SK-N-DZ (cell line): Measurements from ENCODE around the gene ARFIP1.
"Not testable (repeated sequence)": the region's sequence is repeated elsewhere in the genome, so short reads cannot be mapped to it uniquely, and the experiment has no call there.

Experiments used
- DNase-seq: peaks from one replicate; pipeline ENCODE4 v3.0.0-alpha.2; 2015; ENCODE audit warnings: low spot score

The ARFIP1 gene

GRCh38 chr4:152836936-152837335 lies 57.2 kb downstream of the ARFIP1 start:
- DNase-seq: no peak

- not testable (repeated sequence) for DNase-seq
Measured at GRCh38 chr4:152839729-152840128, 60.0 kb downstream of the ARFIP1 start.

DNA sequence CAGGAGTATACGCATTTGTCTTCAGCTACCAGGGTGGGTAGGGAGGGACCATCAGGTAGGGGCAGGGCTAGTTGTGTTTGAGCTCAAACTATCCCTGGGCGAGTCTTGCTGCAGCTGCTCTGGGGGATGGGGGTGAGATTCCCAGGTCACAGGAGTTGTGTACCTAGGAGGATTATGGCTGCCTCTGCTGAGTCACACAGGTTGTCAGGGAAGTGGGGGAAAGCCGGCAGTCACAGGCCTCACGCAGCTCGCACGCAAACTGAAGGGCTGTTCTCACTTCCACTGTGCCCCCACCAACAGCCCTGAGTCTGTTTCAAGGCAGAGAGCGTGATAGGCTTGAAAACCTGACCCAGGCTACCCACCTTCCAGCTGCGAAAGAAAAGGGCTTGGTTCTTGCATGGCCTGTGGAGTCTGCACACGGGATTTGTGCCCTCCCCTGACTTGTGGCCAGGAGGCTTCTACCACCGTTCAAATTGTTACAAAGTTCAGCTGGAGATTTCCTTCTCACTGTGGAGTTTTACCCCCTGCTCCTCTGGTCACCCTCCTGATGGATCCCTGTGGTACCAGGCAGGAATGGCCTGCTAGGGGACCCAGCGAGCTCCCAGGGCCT lies 63.8 kb downstream of the ARFIP1 start:
- DNase-seq: no peak

DNA sequence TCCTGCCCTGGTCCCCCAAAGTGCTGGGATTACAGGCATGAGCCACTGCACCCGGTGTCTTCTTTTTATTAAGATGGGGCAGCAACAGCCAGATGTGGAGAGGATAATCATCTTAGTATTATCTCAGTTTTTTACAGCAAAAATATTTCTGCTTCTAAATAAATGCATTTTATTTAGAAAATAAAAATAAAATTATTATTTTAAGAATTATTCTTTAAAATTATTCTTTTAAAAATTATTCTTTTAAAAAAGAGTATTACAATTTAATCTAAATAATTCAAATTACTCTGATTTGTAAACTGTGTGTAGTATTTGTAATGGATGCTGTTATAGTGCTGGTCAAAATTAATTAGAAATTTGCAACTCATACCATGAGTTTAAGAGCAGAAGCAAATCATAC lies 67.6 kb downstream of the ARFIP1 start:
- no peak for DNase-seq

GRCh38 chr4:152848508-152848907 lies 68.8 kb downstream of the ARFIP1 start:
- DNase-seq: no peak

DNA sequence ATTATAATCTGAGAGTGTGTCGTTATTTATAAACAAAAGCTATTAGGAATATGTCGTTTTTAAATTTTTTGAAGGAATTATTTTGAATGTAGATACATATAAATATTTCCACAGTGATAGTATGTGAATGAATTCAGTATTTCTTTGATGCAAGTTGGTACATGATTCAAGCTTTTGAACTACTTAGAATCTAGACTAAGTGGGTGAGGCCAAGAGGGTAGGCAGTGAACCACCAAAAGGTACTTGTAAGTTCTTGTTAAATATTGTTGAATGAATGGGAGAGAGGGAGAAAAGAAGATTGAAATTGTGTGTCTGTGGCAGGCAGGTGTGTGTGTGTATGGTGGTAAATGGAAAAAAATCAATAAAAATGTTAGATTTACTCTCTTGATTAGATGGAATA lies 69.6 kb downstream of the ARFIP1 start:
- DNase-seq: no peak

- DNase-seq: no peak
Measured at GRCh38 chr4:152850377-152850776, 70.6 kb downstream of the ARFIP1 start.

DNA sequence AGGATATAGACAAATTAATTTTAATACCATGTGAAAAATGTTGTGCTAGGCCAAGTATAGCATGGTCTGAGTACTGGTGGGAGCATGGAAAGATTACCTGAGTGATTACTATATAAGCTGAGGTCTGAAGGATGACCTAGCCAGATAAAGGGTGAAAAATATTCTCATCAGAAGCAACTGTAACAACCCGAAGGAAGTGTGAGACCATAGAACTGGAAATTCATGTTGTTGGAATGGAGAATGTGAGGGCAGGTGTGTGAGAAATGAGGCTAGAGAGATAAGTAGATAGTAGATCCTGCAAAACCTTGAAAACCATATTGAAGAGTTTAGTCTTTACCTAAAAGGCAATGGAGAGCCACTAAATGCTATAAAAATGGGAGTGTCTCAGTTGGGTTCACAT lies 71.5 kb downstream of the ARFIP1 start:
- DNase-seq: no peak

DNA sequence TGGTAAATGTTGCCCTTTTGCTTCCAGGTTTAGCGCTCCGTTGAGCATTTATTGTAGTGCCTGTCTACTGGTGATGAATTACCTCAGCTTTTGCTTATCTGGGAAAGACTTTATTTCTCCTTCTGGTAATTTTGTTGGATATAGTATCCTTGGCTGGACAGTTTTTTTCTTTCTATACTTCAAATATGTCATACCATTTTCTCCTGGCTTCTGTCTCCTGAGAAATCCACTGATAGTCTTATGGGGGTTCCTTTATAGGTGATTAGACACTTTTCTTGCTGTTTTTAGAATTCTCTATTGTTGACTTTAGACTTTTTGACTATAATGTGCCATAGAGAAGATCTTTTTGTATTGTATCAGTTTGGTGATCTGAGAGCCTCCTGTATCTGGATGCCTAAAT lies 73.5 kb downstream of the ARFIP1 start:
- no peak for DNase-seq

DNA sequence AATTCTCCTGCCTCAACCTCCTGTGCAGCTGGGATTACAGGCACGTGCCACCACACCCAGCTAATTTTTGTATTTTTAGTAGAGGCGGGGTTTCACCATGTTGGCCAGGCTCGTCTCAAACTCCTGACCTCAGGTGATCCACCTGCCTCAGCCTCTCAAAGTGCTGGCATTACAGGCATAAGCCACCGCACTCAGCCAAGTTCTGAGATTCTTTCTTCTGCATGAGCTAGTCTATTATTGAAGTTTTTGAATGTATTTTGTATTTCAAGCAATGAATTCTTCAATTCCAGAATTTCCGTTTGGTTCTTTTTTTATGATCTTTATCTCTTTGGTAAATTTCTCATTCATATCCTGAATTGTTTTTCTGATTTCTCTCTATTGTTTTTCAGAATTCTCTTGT lies 74.3 kb downstream of the ARFIP1 start:
- DNase-seq: not testable (repeated sequence)

DNA sequence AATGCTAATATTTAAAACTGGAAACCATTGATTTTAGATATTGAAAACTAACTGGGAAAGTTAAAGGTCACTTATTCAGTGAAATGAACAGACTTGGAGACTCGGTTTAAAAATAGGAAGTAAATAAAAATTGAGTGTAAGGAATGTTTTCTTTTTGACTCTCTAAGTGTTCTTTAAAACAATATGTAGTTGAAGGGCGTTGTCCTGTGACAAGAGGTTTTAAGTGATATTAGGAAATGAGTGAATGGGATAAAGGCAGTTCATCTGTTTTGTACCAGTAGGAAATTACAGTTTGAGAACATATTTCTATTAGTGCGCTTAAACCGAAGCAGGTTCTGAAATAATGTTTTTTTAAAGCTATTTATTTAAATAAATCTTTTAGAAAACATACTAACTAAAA lies 77.2 kb downstream of the ARFIP1 start:
- no peak for DNase-seq

DNA sequence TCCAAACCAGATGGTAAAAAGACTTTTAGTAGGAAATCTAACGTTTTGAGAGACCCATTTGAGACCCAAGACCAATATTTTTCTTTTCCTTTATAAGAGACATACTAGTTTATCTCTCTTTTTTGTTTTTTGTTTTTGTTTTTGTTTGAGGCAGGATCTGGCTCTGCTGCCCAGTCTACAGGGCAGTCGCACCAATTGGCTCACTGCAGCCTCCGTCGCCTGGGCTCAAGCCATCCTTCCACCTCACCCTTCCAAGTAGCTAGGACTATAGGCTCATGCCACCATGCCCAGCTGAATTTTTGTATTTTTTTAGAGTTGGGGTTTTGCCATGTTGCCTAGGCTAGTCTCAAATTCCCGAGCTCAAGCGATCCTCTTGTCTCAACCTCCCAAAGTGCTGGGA lies 79.2 kb downstream of the ARFIP1 start:
- DNase-seq: no peak

DNA sequence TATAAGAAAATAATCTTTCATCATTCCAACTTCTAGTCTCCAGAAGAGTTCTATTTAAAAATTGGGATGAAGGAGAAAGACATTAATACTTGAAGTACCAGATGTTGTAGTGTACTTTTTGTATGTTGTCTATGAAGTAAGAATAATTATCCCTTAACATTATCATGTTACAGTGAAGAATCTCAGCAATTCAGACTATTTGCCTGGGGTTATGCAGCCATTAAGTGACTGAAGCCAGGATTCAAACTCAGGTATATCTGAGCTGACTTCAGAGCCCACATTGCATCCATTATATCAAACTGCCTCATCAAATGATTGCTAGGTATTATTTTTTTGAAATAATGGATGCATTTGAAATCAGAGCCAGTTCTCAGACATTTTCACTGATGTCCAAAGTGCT lies 80.3 kb downstream of the ARFIP1 start:
- DNase-seq: no peak

- no peak for DNase-seq
Measured at GRCh38 chr4:152862608-152863007, 82.9 kb downstream of the ARFIP1 start.

- DNase-seq: no peak
Measured at GRCh38 chr4:152864361-152864760, 84.6 kb downstream of the ARFIP1 start.

DNA sequence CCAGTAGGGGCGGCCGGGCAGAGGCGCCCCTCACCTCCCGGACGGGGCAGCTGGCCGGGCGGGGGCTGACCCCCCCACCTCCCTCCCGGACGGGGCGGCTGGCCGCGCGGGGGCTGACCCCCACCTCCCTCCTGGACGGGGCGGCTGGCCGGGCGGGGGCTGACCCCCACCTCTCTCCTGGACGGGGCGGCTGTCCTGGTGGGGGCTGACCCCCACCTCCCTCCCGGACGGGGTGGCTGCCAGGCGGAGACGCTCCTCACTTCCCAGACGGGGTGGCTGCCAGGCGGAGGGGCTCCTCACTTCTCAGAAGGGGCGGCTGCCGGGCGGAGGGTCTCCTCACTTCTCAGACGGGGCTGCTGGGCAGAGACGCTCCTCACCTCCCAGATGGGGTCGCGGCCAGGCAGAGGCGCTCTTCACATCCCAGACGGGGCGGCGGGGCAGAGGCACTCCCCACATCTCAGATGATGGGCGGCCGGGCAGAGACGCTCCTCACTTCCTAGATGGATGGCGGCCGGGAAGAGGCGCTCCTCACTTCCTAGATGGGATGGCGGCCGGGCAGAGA lies 86.8 kb downstream of the ARFIP1 start:
- DNase-seq: not testable (repeated sequence)

DNA sequence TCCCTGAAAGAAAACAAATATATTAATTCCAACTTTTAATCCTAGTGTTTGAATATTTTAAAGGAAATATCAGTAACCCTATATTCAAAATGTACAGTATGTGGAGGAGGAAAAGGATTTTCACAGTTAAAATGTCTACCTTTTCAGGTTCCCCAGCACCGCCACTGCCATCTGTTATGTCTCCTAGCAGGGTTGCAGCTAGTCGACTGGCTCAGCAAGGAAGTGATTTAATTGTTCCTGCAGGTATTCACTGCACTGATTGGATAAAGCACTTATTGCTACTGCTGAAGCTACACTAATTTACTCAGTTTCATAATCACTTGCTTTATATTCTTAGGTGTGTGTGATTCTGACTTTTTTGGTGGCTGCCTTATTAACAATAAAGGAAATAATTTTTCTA lies 90.9 kb downstream of the ARFIP1 start:
- DNase-seq: no peak

DNA sequence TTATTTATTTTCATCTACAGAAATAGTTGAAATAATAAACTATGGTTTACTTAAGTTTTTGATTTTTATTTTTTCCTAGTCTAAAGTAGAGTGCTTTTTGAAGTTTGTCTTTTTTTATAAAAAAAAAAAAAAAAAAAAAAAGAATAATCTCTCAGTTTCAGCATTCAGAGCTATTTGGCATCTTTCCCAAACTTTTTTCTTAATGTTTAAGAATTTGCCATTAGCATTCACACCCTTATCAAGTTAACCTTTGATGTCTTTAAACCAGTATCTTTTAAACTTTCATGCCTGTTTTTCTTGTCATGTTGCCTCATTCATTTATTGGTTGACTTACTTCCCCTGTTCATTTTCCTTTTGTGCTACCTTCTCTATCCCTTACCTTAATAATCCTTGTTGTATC lies 95.5 kb downstream of the ARFIP1 start:
- no peak for DNase-seq

DNA sequence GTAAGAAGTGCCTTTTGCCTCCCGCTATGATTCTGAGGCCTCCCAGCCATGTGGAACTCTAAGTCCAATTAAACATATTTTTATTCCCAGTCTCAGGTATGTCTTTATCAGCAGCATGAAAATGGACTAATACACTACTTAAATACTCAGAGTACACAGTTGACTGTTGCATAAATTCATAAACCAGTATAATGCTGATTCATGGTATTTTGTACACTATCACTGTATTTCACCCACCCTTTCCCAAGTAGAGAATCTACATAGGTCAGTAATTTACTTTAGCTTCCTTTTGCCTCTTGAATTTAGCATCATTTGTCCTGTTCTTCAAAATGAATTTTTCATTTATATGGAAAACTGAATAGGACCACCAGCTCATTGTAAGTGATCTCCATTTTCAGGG lies 98.1 kb downstream of the ARFIP1 start:
- no peak for DNase-seq

DNA sequence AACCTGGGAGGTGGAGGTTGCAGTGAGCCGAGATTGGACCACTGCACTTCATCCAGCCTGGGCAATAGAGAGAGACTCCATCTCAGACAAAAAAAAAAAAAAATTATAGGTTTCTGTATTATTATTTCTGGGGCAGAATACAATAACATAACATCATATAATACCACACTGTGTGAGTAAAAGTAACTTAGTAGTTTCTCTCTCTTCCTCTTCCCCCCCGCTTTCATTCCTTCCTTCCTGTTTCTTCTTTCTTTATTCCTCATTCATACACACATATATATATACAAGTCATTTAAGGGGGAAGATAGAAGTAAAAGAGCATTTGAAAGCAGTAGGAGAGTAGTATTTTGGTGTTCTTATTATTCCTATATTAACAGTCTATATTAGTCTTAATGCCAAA lies 100.5 kb downstream of the ARFIP1 start:
- DNase-seq: no peak

DNA sequence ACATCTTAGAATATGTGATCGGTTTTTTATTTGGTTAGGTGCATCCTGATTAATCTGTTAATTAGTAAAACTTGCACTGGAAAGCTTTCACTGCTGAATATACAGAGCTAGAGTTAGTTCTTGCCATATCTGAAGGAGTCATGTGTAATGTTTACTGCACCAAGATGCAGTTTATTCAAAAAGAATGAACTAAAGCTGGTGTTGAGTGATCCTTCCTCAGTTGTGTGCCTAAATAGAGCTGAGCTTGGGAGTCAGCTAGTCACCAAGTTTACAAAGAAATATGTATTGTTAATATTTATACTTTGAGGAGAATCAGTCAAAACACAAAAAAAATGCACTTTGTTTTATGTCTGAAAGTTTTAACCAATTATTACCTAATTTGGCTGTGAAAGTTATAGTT lies 102.2 kb downstream of the ARFIP1 start:
- DNase-seq: no peak

- DNase-seq: no peak
Measured at GRCh38 chr4:152885185-152885584, 105.4 kb downstream of the ARFIP1 start.

DNA sequence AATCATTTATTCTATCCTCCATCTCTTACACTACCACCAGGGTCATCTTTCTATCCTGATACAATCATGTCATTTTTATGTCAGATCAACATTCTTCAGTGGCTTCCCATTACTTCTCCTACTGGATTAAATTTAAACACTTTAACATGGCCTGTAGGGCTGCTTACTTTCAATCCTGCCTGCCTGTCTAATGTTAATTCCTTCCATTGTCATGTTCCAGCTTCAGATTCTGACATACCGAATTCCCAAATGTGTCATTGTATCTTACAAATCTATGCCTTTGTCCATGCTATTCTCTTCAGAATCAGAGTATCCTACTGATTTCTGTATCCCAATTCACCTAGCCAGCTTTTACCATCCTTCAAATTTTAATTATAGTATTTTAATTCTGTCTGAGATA lies 106.4 kb downstream of the ARFIP1 start:
- no peak for DNase-seq

- DNase-seq: no peak
Measured at GRCh38 chr4:152887981-152888380, 108.2 kb downstream of the ARFIP1 start.
